T-helper 9 cell (primary cell): ENCODE data around the gene ACSBG1.
A peak's percentile ranks its signal among the peaks of the same experiment; 100 is the strongest.
"Not testable (repeated sequence)": the region's sequence is repeated elsewhere in the genome, so short reads cannot be mapped to it uniquely, and the experiment has no call there.

Experiments
- DNase-seq: peaks from one replicate; pipeline ENCODE4 v3.0.0-alpha.2; 2020

The ACSBG1 gene

GRCh38 chr15:78162038-78162437 is 72.3 kb downstream of the ACSBG1 start:
- no peak for DNase-seq

GRCh38 chr15:78159395-78159794 is 75.0 kb downstream of the ACSBG1 start:
- DNase-seq = no peak

DNA sequence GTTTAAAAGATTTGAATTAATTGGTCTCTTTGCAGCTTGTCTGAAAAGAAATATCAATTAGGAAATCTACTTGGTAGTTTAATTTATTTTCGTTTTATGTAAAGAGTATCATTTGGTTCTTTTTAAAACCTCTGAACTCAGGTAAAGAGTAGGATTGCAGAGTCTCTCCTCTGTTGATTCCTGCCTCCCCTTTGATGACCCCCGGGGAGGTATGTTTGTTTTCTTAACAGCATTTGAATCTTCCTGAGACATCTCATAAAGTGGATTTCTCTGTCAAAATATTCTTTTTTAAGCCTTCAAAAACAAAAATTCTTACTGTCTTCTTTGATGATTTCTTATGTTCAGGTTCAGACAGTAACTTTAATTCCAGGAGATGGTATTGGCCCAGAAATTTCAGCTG is 77.2 kb downstream of the ACSBG1 start:
- no peak for DNase-seq

GRCh38 chr15:78156653-78157052 is 77.7 kb downstream of the ACSBG1 start:
- DNase-seq = no peak

DNA sequence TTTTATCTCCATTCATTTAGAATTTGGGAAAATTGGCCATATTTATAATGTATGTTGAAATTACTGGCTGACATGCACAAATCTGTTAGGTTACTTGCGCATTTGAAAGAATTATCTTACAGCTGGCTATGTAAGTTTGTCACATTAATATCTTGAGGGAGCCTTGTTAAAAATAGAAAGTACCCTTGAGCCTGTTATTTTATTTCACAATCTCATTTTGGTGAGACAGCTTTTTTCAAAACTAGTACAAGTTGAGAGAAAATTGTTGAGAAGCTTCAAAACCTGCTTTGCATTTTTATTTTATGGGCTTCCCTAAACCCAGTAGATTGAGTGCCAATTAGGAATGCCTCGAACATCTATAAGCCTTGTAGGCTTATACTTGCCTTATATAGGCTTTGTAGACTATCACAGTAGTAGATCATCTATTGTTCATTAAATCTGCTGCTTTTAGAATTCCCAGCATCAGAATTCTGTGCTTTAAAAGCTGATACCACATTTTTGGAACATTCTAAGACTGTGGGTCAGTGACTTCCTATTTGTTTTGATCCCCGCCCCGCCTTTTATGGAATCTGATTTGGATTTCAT is 78.9 kb downstream of the ACSBG1 start:
- DNase-seq = no peak

DNA sequence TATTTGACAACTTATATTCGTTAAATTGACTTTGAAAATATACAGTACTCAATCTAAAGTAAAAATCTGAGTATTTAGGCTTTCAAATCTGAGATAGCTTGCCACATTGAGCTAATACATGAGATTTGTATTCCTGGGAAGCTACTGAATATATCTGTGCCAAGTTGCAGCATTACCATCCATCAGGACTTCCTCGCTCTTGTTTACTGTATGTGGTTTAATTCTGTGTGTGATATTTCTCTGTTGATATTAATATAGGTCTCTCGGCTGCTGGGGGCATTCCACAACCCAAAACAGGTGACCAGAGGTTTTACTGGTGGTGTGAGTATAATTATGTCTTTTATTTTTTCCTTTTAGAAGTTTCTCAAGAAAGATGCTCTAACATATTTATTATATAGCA is 79.4 kb downstream of the ACSBG1 start:
- no peak for DNase-seq

DNA sequence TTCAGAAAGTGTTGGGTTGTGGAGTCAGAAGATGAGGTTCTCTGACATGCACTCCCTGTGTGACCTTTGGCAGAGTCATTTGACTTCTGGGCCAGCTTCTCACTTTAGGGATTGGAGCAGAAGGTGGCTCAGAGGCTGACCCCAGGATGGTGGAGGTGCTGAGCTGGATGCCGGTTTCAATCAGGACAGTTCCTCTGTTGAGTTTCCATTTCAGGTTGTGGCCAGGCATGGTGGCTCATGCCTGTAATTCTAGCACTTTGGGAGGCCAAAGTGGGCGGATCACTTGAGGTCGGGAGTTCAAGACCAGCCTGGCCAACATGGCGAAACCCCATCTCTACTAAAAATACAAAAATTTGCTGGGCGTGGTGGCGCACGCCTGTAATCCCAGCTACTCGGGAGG is 83.3 kb downstream of the ACSBG1 start:
- DNase-seq = not testable (repeated sequence)

- DNase-seq = no peak
These were observed 84.3 kb downstream of the ACSBG1 start for GRCh38 chr15:78149805-78150751.

DNA sequence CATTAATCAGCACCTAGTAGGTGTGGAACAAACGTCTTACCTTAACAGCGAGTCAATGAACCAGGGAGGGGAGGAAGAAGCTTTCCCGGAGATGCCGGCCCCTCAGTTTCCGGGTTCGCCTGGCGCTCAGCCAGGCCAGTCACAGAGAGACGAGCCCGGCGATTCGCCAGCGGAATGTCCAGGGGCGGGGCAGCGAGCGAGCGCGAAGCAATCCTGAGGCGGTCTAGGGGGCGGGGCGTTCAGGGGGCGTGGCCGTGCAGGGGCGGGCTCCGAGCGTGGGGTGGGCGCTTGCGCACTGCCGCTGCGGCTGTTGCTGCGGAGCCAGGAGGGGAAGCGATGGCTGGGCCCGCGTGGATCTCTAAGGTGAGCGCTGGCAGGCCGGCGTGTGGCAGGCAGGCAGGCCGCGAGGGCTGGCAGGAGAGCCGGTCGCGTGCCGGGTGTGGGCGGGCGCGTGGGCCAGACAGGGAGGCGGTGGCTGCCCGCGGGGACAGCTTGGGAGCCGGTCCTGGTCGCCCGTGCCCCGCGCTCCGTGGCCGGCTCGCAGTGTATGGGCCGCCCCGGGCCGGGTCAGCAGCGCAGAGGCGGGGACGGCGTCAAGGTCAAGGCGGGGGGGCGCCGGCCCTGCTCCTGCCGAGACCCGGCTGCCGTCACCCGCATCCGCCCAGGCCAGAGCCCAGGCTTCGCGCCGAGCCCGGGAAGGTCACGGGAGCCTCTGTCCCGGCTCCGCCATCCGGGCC is 85.1 kb downstream of the ACSBG1 start, which contains the start of gene IDH3A:
TSS of gene IDH3A (plus strand) at position 295 of the 737 bp plus-strand sequence. CDS start at position 337, 42 bp downstream.
- peak; percentile 100 for DNase-seq

GRCh38 chr15:78148392-78149067 is 85.8 kb downstream of the ACSBG1 start:
- DNase-seq = no peak

DNA sequence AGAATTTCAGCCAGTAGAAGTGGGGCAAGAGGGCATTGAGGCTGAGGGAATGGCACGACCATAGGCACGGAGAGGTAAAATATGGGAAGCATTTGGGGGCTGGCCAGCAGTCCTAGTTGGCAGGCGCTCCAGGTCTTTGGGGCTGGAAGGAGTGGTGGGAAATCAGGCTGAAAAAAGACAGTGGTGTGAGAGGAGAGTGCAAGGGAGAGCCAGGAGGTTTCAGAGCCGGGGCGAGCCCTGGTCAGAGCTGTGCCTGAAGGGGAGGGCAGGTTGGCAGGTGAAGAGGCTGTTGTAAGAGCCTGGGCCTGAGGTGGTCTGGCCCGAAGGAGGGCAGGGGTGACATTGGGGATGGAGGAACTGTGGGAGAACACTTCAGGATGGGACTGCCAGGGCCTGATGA is 86.8 kb downstream of the ACSBG1 start:
- DNase-seq = no peak

DNA sequence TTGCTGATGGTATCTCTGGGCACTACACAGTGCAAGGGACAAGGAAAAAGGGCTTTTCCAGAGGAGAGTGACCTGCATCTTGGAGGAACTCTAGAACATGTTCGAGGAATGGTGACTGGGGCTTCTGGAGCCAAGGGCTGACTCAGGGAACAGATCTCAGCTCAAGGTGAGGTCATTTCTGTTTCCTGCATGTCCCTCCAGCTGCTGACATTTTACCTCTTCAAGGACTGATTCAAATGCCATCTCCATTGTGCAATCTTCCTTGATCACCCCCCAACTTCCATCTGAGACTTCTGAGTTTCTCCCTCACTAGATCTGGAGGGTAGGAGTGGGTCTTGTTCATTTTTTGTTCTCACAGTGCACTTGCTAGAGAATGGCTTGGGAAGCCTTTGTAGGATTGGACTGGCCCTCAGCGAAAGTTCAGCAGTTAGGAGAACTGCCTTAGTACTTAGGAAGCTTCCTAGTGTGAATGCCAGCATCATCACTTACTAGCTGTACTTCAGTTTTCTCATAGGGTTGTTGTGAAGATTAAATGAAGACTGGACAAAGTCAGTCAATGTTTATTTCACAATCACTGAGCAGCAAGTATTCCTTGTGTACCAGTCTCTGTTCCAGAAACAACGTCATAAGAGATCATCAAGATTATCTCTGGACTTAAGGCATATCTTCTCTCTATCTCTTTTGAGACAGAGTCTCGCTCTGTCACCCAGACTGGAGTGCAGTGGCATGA is 87.8 kb downstream of the ACSBG1 start:
- no peak for DNase-seq

DNA sequence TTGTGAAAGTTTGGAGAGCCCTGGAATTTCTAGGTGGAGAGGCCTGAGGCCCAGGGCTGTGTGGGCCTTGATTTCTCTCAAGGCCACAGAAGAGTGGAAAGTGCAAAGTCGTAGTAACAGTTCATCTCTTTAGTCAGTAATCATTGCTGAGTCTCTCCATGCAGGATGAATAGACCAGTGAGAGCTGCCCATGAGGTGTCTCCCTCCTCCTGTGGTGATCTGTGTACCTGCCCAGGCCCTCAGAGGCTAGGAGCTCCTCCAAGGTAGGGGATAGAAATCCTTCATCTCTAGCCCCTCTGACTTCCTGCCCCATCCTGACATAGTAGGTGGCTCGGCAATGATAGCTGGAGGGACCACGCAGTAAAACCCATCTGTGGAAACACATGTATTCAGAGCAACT is 92.0 kb downstream of the ACSBG1 start:
- no peak for DNase-seq

DNA sequence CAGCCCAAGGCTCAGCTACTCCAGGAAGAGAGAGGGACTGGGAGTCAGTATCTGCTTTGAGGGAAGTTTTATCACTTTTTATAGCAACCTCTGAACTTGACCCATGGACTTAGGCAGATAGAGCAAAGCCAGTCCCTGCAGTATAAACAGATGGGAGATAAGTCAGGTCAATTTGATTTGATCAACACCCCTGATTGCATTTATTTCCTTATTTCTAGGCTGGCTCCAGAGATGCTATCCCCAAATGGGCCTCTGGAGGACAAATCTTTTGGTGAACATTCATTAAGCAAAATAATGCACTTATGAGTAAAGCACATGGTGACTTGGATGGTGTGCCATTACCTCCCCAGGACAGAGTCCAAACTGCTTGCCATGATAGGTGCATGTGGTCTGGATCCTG is 94.1 kb downstream of the ACSBG1 start:
- no peak for DNase-seq

- DNase-seq = no peak
These were observed 94.8 kb downstream of the ACSBG1 start for GRCh38 chr15:78139578-78139977.

DNA sequence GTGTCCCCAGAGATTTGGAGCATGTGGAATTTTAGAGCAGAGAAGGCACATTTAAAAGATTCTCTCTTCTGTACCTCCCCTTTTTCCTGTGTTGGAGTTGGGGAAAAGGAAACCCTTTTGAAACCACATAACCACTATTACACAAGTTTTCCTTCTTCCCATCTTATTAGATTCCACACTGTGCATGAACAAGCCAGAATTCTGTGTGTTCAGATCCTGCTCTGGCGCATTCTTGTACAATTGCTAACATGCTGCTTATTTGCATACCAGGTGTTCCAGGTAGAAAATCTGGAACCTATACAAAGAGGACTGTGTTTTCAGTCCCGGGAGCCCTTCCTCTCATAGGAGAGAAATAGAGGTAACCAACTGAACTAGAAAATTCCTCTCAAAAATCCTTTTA is 100.6 kb downstream of the ACSBG1 start:
- no peak for DNase-seq

DNA sequence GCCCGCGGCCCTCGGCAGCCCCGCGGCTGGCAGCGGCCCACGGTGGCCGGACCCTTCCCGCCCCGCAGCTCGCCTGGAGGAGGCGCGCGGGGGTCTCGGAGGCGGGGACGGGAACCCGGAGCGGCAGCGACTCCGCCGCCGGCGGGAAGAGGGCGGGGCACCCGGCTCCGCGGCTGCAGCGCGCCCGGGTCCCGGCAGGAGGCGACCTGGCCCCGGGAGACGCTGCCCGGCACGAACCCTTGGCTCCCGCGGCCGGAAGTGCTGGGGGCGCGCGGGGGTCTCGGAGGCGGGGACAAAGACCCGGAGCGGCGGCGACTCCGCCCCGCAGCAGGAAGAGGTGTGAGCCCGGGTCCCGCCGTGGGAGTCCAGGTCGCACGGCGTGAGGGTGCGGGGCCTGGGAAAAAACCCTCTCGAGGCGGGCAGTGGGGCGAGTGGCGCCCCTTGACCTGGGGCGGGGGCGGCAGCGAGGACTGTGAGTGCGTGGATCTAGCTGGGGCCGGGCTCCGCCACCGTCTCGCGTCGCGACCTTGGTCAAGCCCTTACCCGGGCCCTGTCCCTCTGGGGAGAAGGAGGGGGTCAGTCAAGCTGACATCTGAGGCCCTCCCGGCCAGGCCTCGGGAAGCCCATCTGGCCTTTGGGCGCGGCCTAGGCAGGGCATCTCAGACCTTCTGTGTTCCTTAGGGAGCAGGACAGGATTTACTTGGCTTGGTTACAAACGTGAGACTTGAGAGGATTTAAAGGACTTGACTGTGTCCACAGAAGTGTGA is 102.9 kb downstream of the ACSBG1 start, which contains the start of gene CIB2:
TSS of gene CIB2 (minus strand) at position 151 of the 767 bp plus-strand sequence. CDS start 230 bp downstream, outside the sequence.
- peak; percentile 68 for DNase-seq

DNA sequence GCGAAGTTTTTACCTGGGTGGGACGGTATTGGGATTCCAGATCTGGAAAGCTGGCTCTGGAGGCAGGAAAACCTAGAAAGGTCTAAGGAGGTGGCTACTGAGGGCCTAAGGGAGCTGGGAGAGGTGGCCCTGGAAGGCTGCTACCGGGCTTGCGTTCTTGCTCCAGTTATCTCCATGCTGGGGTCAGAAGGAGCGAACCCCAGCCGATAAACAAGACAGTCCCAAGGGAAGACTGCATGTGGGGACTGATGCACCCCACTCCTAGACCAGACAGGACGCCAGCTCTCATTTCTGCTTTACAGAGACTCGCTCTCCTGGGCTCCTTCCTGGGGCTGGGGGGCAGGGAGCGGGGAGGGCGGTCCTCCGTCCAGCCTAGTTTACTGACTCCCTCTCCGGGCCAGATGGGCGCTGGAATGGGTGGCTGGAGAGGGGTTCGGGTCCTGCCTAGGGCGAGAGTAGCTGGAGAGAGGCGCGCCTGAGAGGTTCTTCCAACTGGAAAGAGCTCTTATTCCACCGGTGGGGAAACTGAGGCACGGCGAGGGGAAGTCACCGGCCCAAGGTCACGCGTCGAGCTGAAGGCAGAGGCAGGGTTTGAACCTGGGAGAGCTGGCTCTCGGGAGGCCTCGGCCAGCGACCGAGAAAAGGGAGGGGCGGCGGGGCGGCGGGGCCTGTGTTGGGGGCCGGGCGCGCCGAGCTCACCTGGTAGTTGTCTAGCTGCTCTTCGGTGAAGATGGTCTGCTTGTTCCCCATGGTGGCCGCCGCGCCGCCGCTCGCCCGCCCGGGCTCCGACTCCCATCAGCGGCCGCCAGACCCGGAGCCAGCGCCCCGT is 103.7 kb downstream of the ACSBG1 start:
- peak; percentile 41 for DNase-seq

DNA sequence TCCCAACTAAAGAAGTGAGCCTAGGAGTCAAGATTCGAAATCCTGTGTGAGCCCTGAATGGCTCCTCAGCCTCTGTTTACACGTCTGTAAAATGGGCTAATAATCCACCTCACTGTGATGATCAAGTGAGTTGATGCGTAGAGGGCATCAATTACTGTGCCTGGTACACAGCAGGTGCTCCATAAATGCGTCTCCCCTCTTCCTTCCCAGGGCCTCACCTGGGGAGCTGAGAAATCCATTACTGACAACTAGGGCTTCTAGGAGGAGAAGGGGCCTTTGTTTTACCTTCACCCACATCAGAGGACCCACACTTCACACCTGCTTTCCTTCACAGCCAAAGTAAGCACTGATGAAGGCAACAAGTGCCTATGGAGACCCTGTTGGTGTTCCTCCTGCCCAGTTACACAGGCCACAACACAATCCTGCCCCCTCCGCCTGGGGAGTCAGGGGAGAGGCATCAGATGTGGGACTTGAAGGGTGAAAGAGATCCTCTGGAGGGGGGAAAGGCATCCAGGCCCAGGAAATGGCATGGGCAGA is 104.5 kb downstream of the ACSBG1 start:
- DNase-seq = no peak
